Parietal lobe (tissue), 2 donors: ENCODE results near the gene C12orf56. TPM values are rescaled to one million over a fixed set of nuclear protein-coding genes. Genes with fewer than 3 reads are reported as not detected.

Experiments used
- small RNA-seq: library from RNA; depleted of rRNA; stranded (forward); fragments of <200 nt; gene quantifications from one replicate; pipeline ENCODE3, GENCODE V24; 2014; ENCODE audit warnings: low replicate concordance
- total RNA-seq: library from RNA; depleted of rRNA; stranded (reverse); fragments of >200 nt; gene quantifications from one replicate; pipeline ENCODE4 v1.2.3, GENCODE V29; 2014

Gene C12orf56
- total RNA-seq, result 0.31 TPM

GRCh38 chr12:64390275-64390851 lies at the start of gene C12orf56:
Gene C12orf56, minus strand, starts transcription at chr12:64390758. Its CDS starts 193 bp downstream, at chr12:64390565.

GRCh38 chr12:64403707-64404469 lies 13.3 kb upstream of the C12orf56 start, which contains the start of gene XPOT:
Gene XPOT, plus strand, starts transcription at chr12:64404392. Its CDS starts 5,644 bp downstream, at chr12:64410036.

GRCh38 chr12:64222009-64222765 lies 168.4 kb downstream of the C12orf56 start, which contains the start of gene KICS2:
Gene KICS2, minus strand, starts transcription at chr12:64222296. Its CDS starts 59 bp downstream, at chr12:64222237.

Small RNAs within 50 kb of the gene (small RNA-seq; reads per million reads assigned to genes)
- gene RF01210 (not detected), gene RNU5A-7P (not detected)

Other genes starting within 250 kb of the C12orf56 start
- 6.9 TPM for gene KICS2, start 168.5 kb downstream of the C12orf56 start, total RNA-seq
- gene XPOT, start 13.6 kb upstream of the C12orf56 start, total RNA-seq, result 62.6 TPM
- 44.1 TPM for gene TBK1, start 61.4 kb upstream of the C12orf56 start, total RNA-seq
- 3.8 TPM for gene RASSF3, start 219.7 kb upstream of the C12orf56 start, total RNA-seq